ENCODE measurements around the gene TMEM33. TPM values are rescaled to one million over a fixed set of nuclear protein-coding genes. Genes with fewer than 3 reads are reported as not detected.

TMEM33 gene
- total and polyA plus RNA-seq, 4 donors = 12.4 to 63.5 (median 45.0) TPM

DNA sequence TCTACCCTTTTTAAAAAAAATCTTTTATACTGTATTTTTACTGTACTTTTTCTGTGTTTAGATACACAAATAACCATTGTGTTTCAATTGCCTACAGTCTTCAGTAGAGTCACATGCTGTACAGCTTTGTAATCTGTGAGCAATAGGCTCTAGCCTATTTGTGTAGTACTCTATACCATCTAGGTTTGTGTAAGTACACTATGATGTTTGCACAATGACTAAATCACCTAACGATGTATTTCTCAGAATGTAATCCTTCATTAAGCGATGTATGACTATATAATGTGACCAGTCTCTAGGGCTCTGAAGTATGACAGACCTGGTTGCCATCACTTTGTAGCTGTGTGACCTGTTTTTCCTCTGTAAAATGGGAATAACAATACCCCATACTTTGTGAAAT lies 32.2 kb downstream of the TMEM33 start:
- H3K27me3 ChIP-seq (ENCODE audit: control insufficient read depth in 3 of 3, insufficient read depth in 3 of 3, low read length in 2 of 3) = no peaks in the 10 kb centered on the region
- peaks cover 0 to 6% (median 1%) of the 10 kb centered on the region in 4 donors for H3K9me3 ChIP-seq (ENCODE audit: control insufficient read depth in 4 of 4, insufficient read depth in 3 of 4, low read length in 3 of 4)
- 92 to 96% methylated on average over 2 of the region's 2 CpGs for WGBS, 2 donors
- no peaks in the 10 kb centered on the region for H3K36me3 ChIP-seq (ENCODE audit: control insufficient read depth in 4 of 4, insufficient read depth in 4 of 4, low read length in 4 of 4)
- TF ChIP-seq CTCF (IDR thresholded peaks at IDR 0.05; ENCODE audit: control extremely low read depth, extremely low read depth) = no peak
- ATAC-seq (ENCODE audit: insufficient read depth, low FRiP score) (no peak), DNase-seq (no peak)
- H3K9ac ChIP-seq (ENCODE audit: insufficient read depth in 1 of 2, low read length in 2 of 2) = no peak overlapping the region
- no peak overlapping the region for H3K4me3 ChIP-seq
- H3K4me1 ChIP-seq (ENCODE audit: control insufficient read depth in 5 of 5, insufficient read depth in 5 of 5, low read length in 5 of 5) = no peaks in the 10 kb centered on the region
- H3K27ac ChIP-seq (ENCODE audit: low read depth in 1 of 2, low read length in 1 of 2) = no peak overlapping the region

GRCh38 chr4:41969671-41970070 lies 34.4 kb downstream of the TMEM33 start:
- Histone ChIP-seq H3K9me3 (ENCODE audit: control insufficient read depth in 4 of 4, insufficient read depth in 3 of 4, low read length in 3 of 4) (peaks cover 0 to 6% (median 1%) of the 10 kb centered on the region in 4 donors), H3K4me3 (no peak overlapping the region), H3K9ac (ENCODE audit: insufficient read depth in 1 of 2, low read length in 2 of 2) (no peak overlapping the region), H3K27me3 (ENCODE audit: control insufficient read depth in 3 of 3, insufficient read depth in 3 of 3, low read length in 2 of 3) (no peaks in the 10 kb centered on the region), H3K4me1 (ENCODE audit: control insufficient read depth in 5 of 5, insufficient read depth in 5 of 5, low read length in 5 of 5) (no peaks in the 10 kb centered on the region), H3K36me3 (ENCODE audit: control insufficient read depth in 4 of 4, insufficient read depth in 4 of 4, low read length in 4 of 4) (no peaks in the 10 kb centered on the region), H3K27ac (ENCODE audit: low read depth in 1 of 2, low read length in 1 of 2) (no peak overlapping the region)
- DNase-seq (no peak), ATAC-seq (ENCODE audit: insufficient read depth, low FRiP score) (no peak)
- TF ChIP-seq CTCF (IDR thresholded peaks at IDR 0.05; ENCODE audit: control extremely low read depth, extremely low read depth) = no peak

- H3K4me3 ChIP-seq = no peak overlapping the region
- no peak overlapping the region for H3K27ac ChIP-seq (ENCODE audit: low read depth in 1 of 2, low read length in 1 of 2)
- no peaks in the 10 kb centered on the region for H3K27me3 ChIP-seq (ENCODE audit: control insufficient read depth in 3 of 3, insufficient read depth in 3 of 3, low read length in 2 of 3)
- WGBS, 2 donors = 41 to 67% methylated on average over 1 of the region's 1 CpG
- H3K9ac ChIP-seq (ENCODE audit: insufficient read depth in 1 of 2, low read length in 2 of 2) = no peak overlapping the region
- no peaks in the 10 kb centered on the region for H3K36me3 ChIP-seq (ENCODE audit: control insufficient read depth in 4 of 4, insufficient read depth in 4 of 4, low read length in 4 of 4)
- TF ChIP-seq CTCF (IDR thresholded peaks at IDR 0.05; ENCODE audit: control extremely low read depth, extremely low read depth) = no peak
- no peak for ATAC-seq (ENCODE audit: insufficient read depth, low FRiP score)
- no peaks in the 10 kb centered on the region for H3K4me1 ChIP-seq (ENCODE audit: control insufficient read depth in 5 of 5, insufficient read depth in 5 of 5, low read length in 5 of 5)
- no peaks in the 10 kb centered on the region for H3K9me3 ChIP-seq (ENCODE audit: control insufficient read depth in 4 of 4, insufficient read depth in 3 of 4, low read length in 3 of 4)
- no peak for DNase-seq
Observed at GRCh38 chr4:41975341-41975740, 40.1 kb downstream of the TMEM33 start.

- Histone ChIP-seq H3K9me3 (ENCODE audit: control insufficient read depth in 4 of 4, insufficient read depth in 3 of 4, low read length in 3 of 4) (no peaks in the 10 kb centered on the region), H3K27me3 (ENCODE audit: control insufficient read depth in 3 of 3, insufficient read depth in 3 of 3, low read length in 2 of 3) (no peaks in the 10 kb centered on the region), H3K4me1 (ENCODE audit: control insufficient read depth in 5 of 5, insufficient read depth in 5 of 5, low read length in 5 of 5) (no peaks in the 10 kb centered on the region), H3K9ac (ENCODE audit: insufficient read depth in 1 of 2, low read length in 2 of 2) (no peak overlapping the region), H3K4me3 (no peak overlapping the region), H3K27ac (ENCODE audit: low read depth in 1 of 2, low read length in 1 of 2) (no peak overlapping the region), H3K36me3 (ENCODE audit: control insufficient read depth in 4 of 4, insufficient read depth in 4 of 4, low read length in 4 of 4) (no peaks in the 10 kb centered on the region)
- no peak for TF ChIP-seq CTCF (IDR thresholded peaks at IDR 0.05; ENCODE audit: control extremely low read depth, extremely low read depth)
- ATAC-seq (ENCODE audit: insufficient read depth, low FRiP score) (no peak), DNase-seq (no peak)
- WGBS, 2 donors = 59 to 73% methylated on average over 1 of the region's 1 CpG
Observed at GRCh38 chr4:41976775-41977516, 41.7 kb downstream of the TMEM33 start.
